HUDEP-2 (cell line): ENCODE results near the gene GLRX5.
A peak's percentile ranks its signal among the peaks of the same experiment; 100 is the strongest.

ENCODE experiments used
- DNase-seq, 76 experiments: peaks; one replicate each; lab custom pipeline; 2025; ENCODE audit not compliant: unreplicated experiment in 76 of 76; lab: John Stamatoyannopoulos, UW

Gene GLRX5

DNA sequence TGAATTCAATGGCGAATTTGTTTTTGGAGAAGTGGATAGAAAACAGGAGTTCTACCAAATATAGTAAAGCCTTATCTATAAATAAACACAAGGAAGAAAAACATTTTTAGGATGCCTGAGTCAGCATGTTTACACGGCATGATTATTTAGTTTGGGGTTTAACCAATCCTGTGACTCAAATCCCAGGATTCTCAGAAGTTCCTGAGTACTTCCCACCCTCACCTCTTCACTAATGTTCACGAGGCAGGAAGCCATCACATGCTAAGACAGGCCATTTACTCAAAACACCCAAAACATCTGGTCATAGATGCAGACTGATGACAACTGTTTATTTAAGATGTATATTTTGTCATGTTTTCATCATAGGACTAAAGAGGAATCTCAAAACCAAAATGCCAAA, 3.4 kb upstream of the GLRX5 start:
- DNase-seq, result peak in 1 of 76 experiments; percentile 8

DNA sequence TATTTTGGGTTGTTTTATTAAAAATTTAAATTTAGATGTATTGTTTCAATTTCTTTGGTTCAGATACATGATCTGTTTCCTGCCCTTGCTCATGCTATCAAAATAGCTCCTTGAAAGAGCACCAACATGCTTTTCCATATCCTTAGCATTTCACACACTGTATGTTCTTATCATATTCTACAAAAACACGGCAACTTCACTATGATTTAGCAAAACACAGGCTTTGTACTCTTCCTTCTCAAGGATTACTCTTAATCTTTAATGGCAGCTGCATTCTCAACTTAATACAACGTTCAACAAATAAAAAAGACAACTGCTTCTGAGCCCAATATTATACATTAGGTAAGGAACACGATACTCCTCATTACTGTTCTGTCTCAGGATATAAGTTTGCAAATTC, 2.9 kb upstream of the GLRX5 start:
- peak in 1 of 76 experiments; percentile 27 for DNase-seq

DNA sequence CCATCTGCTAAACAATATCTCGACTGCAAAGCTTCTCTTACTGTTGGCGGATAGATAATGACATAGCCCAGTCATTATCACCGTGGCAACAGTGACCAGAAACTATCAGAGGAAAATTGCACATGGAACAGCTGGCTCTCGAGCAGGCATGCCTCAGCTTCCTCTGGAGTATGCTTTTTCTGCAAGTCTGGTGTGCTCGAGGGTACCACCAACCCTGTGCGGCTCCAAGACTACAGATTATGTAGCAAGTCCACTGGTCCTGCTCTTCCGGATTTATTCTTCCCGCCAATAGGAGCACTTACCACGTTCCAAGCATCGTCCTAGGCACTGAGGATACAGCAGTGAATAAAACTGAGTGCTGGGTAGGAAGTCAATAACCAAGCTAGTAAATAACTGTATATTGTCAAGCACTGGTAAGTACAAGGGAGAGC, 1.4 kb upstream of the GLRX5 start:
- peak in 52 of 76 experiments; percentile 11 to 71 (median 39) for DNase-seq

DNA sequence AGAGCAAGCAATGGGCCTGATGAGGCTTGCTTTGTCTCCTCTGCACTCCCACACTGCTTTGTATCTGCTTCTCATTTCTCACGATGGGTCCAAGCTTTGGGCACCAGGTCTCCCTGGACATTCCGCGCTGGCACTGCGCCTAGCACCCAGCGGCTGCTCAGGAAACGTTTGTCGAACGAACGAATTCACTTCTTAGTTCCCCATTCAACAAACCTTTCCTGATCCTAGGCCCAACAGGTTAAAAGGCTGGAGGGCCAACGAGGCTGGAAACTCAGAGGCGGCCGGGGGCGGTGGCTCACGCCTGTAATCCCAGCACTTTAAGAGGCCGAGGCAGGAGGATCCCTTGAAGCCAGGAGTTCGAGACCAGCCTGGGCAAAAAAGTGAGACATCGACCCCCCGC, 1.0 kb upstream of the GLRX5 start:
- DNase-seq, result peak in 3 of 76 experiments; percentile 9 to 43 (median 21)

DNA sequence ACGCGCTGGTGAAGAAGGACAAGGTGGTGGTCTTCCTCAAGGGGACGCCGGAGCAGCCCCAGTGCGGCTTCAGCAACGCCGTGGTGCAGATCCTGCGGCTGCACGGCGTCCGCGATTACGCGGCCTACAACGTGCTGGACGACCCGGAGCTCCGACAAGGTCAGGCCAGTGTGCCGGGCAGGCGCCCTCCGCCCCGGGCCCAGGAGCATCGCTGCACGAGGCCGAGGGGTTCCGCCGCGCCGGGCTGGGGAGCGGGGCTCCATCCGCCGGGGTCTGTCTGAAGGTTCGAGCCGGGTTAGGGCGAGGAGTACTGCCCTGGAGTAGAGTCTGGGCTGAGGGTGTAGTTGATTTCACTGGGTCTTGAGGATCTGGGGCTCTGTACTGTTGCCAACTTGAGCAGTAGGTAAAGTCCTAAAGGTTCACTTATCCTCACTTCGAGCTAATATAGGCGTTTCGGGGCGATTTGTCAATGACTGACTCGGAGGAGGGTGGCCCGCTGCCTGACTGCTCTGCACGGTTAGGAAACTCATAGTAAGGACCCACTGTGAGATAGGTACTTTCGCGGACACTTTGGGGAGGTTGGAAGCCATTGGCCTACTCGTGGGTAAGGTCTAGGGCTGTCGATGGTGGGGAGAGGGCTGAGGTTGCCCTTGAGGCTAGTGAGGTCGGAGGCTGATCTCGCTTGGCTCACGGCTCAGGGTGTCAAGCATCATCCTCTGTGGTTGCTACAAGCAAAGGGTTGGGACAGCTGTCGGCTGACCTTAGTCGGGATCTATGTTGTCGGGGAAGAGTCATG, 574 bp downstream of the GLRX5 start:
- peak in 4 of 76 experiments; percentile 15 to 38 (median 22) for DNase-seq

DNA sequence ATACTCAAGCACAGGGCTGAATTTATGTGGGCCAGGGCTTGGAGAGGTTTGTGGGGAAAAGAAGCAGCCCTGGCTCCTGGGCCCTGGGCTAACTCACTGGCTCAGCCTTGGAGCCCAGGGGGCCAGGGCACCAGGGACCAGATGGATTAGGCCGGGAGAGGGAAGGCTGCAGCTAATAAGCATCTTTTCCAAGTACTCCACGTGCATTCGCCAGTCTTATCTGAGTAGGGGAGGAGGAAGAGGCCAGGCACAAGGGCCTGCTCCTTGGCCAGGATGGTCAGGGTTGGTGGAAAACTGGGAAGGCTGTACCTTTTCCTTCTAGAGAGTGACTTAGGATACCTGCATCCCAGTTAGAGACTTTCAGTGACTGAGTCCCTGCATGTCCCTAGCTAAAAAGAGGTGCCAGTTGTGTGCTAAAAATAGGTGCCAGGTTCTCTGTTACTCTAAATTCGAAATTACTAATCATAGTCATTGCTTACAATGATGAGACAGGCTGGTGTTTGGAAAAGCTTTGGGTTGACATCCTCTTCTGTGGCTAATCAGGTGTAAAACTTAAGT, 1.3 kb downstream of the GLRX5 start:
- DNase-seq, result peak in 2 of 76 experiments; percentile 20 to 28

DNA sequence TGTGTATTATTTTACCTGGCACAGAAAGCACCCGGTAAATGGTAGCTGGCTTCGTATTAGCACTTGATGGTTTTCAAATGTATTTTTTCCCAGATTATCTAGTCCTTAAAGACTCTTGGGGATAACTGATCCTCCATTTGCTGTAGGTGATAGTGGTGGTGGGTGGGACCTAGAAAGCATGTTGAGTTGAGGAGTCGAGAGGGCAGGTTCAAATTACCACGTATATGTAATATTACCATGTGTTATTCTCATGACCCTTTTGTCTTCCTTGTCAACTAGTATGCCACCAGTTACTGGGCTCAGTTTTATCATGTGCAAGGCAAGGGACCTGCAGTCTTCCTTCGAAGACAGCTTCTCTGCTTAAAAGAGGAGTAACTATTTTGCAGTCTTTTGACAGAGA, 1.8 kb downstream of the GLRX5 start:
- peak in 13 of 76 experiments; percentile 15 to 46 (median 27) for DNase-seq

DNA sequence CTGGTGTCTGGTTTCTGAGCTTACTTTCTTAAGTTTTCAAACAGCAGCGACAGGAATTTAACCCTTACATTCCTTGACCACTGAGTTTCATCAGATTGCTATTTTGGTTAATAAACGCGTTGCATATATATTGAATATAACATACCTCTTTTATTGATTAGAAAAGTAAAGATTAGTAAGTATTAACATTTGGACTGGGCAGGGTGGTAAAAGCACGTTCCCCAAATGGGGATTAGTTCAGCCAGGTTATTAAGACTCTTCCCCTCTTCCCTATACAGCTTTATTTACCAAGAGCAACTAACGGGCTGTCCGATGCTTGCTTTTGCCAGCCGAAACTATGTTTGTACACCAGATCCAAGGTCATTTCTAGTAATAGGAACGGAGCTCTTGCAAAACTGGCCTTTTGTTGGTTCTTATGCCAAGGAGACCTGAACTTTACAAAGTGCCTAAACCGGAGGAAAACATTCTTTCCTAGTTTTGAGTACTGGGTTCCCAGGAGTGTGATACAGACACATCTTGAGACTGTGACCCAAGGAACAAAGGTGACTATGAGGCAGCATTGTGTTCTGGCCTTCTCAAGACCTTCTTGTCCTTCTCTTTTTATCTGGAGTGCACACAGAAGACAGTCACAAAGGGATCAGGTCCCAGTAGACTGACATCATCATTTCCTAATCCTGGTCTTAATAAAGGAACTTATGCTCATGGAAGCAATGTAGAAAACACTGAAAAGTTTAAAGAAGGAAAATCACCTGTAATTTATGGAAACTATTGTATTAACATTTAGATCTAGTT, 2.6 kb downstream of the GLRX5 start:
- DNase-seq, result peak in 2 of 76 experiments; percentile 33 to 40

DNA sequence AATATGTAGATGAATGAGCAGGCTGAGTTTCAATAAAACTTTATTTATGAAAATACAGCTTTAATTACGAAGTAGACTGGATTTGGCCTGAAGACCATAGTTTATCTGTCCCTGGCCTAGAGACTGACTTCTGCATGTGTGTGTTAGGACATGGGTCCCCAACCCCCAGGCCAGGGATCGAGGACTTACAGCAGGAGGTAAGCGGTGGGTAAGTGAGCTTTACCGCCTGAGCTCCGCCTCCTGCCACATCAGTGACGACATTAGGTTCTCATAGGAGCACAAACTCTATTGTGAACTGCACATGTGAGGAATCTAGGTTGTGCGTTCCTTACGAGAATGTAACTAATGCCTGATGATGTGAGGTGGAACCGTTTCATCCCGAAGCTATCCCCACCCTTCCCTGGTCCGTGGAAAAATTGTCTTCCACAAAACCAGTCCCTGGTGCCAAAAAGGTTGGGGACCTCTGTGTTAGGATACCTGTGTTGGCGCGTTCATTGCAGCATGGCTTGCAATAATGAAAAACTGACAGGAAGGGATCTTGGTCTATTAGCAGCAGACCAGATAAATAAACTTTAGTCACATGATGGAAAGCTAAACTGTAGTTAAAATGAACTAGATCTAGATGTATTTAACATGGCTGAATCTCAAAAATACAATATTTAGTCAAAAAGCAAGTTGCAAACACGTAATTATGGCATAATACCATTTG, 4.1 kb downstream of the GLRX5 start:
- no peak for DNase-seq

DNA sequence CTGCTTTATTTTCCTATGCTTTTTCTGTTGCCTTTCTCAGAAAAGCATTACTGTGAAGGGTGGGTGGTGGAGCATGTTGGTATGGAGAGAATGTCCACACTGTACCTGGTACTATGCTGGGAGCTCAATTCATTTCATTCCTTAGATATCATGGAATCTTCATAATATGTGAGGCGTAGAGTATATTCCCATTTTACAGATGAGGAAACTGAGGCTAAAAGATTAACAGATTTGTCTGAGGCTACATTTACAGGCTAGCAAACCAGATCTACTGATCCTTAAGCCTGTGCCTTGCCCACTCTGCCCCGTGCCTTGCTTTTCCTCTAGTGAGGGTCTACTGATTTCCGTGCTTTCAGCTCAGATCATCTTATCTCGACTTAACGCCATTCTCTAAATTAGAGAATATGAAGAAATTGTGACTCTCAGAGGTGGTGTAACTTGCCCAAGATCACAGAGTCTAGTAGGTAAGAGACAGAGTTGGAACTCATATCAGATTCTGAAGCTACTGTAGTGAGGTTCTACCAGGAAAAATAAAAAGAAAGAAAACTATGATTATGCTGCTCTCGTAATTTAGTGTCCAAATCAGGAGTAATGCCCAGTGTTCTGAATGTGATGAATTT, 5.5 kb downstream of the GLRX5 start:
- DNase-seq, result no peak

DNA sequence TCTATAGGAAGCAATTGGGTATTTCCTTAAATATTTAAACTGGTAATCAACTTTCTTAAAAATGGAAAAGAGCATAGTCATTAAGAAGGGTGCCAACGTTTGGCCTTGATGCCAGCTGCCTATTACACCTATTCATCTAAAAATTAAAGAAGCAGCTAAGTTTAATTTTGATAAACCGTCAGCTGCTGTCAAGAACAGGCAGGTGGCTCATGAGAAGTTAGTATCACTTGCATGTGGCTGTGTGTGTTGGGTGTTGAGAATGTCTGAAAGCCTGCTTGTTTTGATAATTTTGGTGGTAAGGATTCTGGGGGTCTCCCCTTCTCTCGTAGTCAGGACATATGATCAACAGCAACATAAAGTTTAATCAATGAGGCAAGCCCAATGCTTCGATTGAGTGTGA, 6.5 kb downstream of the GLRX5 start:
- DNase-seq, result peak in 1 of 76 experiments; percentile 21

DNA sequence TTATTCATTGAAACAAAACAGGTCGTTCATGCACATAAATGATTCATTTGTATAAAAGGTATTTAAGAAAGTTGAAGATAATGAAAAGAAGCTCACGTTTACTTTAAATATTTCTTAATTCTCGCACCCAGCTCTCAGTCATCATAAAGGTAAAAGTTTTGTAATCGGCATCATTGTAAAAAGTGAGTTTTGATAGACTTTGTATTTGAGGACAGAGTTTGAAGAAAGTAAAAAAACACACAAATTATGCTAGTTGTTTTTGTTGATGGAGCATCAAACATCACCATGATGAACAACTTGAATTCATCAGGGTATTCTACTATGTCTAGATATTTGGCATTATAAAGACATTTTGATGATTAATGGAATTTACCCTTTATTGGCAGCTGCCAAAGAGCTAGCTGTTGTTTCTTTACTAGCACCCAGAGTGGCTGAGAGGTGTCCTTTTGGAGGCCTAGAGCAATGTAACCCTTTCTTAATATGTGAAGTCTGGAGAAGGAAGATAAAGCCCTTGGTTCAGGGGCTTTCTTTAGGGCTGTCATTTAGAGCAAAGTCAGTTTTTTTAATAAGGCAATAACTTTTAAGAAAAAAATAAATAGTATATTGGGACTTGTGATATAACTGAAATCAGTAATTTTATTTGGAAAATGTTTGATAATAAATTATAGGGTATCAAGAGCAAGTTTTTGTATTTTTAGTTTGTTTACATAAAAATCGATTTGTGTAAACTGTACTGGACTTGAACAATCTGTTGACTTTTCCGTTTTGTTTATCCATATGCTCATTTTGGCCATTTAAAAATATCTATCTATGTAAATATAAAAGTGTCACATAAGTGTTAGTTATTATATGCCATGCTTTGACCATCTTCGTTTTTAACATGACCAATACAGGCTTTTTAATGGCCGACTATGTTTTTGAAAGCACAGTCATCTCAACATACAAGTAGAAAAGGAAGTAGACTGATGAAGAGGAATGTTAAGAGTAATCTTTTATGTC, 7.4 kb downstream of the GLRX5 start:
- DNase-seq, result peak in 16 of 76 experiments; percentile 9 to 57 (median 26)

DNA sequence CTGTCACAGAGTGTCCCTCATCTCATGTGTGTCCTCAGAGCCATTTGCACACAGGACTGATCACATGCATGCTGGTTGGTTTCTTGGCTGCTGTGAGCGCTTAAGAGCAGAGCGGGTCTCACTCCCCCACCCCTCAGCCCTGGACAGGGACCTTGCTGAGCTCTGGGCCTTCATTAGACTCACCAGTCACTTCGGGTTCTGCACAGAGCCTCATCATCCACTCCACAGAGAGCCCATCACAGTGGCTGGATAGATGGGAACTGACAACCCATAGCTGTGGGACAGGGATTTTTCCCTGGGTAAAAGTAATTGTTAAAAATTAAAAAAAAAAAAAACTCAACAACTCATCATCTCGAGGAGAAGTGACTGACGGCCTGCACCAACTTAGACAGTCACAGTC, 8.2 kb downstream of the GLRX5 start:
- DNase-seq, result no peak

DNA sequence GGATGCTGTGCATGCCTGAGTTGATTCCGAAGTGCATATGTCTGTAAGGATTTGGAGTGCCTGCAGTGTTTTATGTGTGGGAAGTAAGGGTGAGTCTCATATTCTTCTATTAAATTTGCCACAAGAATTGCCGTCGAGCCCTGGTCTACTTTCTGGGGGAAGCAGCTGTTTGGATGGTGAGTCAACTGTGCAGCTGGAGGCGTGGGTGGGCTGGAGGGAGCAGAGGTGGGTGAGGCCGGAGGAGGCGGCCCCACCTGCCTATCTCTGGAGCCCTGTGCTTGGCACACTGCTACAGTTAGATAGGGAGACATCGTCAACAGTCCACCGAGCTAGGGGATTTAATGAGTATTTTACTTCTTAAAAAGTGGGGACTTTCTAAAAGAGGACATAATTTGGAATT, 9.7 kb downstream of the GLRX5 start:
- DNase-seq, result peak in 74 of 76 experiments; percentile 32 to 94 (median 82)

DNA sequence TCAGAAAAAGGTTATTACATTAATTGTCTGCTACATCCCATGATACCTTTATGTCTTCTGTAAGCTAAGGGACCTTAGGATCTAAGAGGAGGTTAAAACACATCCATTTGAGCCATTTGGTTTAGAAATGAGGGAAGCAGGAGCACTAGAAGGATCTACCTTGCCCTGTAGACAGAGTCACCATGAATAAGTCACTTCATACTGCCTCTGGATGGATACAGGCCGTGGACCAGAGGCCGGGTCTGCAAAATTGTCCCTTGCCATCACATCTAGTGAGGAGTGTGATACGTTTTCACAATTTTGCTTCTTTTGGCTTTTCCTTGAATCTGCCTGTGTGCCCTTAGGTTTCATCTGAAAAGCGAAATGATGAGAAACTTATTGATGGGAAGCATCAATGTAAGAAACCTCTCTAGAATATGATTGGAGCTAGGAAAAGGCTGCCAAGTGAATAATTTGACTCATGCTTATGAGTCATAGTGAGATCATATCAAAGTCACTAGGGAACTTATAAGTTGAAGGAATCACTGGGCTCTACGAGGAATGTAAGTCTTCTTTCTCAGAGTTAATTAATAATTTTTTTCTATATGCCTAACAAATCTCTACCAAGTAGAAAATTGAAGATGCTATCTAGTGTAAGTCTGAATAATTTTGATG, 10.8 kb downstream of the GLRX5 start:
- peak in 26 of 76 experiments; percentile 12 to 67 (median 33) for DNase-seq

DNA sequence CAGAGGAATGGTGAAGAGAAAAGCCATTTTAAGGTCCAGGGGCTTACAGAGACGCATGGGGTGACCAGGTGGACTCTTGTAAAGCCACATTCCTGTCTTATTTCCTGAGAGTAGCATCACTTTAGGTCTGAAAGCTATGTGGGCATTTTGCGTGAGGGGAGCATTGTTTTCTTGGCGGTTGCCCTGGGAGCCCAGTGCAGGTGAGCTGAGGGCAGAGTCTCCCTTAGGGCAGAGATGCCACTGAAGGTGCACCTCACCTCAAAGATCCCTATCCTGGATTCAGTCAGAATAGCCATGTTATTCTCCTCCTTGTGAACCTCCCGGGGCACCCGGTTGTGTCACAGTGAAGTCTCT, 12.4 kb downstream of the GLRX5 start:
- no peak for DNase-seq

DNA sequence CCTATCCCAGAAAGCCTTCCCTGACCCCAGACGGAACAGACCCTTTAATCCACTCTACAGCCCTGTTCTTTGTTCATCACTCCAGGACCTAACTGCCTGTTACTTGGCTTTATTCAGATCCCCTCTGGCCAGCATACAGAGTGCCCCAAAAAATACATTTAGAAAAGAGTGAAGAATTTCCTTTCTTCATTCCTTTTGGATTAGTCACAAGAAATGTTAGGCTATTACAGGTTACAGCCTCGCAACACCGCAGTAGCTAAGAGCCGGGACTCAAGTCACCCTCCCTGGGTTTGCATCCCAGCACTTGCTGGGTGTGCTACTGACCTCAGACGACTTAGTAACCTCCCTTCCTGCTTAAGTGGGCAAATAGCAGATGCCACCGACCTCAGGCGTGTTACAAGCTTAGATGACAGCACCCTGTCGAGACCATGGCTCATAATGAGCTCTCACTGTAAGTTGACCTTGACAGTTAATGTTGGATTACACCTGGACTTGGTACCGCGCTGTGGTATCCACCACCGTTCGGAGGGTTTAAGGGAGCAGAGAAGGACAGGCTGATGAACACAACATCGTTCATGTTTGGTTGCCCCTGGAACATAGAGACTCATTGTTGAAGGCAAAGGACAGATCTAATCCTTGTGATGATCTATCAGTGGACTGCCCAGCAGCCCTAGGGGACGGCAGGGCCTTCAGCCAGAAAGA, 12.9 kb downstream of the GLRX5 start:
- DNase-seq, result no peak

DNA sequence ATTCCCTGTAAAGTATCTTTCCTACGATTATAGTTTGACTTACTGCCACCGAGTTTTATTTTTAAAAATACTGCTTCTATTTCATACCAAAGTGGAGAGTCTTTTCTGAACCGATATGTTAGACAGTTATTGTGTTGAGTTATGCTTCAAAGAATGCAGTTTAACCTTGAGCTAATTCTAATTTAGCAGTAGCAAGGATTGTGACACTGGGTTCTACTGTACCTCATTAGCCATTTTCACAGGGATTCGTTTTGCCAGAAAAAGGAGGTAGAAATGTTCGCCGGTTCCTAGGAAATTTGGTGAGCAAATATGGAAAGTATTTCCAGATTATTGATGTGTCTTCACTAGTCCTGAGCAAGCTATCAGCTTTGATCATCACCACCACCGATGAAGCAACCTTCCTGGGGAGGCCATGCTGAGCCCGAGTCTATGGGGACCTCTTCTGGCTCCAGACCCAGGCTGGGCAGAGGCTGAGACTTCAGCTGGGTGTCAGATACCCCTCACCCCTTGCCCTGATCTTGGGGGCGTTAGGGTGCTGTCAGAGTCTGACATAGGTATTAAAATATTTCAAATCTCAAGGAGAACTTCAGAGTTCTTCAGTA, 13.6 kb downstream of the GLRX5 start:
- no peak for DNase-seq
